BLaER1 (cell line): ENCODE data around the gene ING1.

Experiments
- H3K27ac ChIP-seq: shearing (Covaris generic); formaldehyde crosslinking; 2 replicates; pipeline ENCODE4 v1.8.1; 2022
- H3K27me3 ChIP-seq: shearing (Covaris generic); formaldehyde crosslinking; 2 replicates; pipeline ENCODE4 v1.8.1; 2022
- H3K36me3 ChIP-seq: shearing (Covaris generic); formaldehyde crosslinking; 2 replicates; pipeline ENCODE4 v1.8.1; 2022
- H3K4me1 ChIP-seq: shearing (Covaris generic); formaldehyde crosslinking; 2 replicates; pipeline ENCODE4 v1.8.1; 2022
- H3K4me2 ChIP-seq: shearing (Covaris generic); formaldehyde crosslinking; 2 replicates; pipeline ENCODE4 v1.8.1; 2022
- H3K4me3 ChIP-seq: shearing (Covaris generic); formaldehyde crosslinking; 2 replicates; pipeline ENCODE4 v1.8.1; 2022
- H3K9ac ChIP-seq: shearing (Covaris generic); formaldehyde crosslinking; 2 replicates; pipeline ENCODE4 v1.8.1; 2022
- H3K9me3 ChIP-seq: shearing (Covaris generic); formaldehyde crosslinking; 2 replicates; pipeline ENCODE4 v1.8.1; 2022
- H4K20me1 ChIP-seq: shearing (Covaris generic); formaldehyde crosslinking; 2 replicates; pipeline ENCODE4 v1.8.1; 2022
- Cebpa-rat ChIP-seq: shearing (Covaris generic); IDR thresholded peaks from 2 replicates; pipeline ENCODE4 v1.8.1; 2022

Gene ING1

DNA sequence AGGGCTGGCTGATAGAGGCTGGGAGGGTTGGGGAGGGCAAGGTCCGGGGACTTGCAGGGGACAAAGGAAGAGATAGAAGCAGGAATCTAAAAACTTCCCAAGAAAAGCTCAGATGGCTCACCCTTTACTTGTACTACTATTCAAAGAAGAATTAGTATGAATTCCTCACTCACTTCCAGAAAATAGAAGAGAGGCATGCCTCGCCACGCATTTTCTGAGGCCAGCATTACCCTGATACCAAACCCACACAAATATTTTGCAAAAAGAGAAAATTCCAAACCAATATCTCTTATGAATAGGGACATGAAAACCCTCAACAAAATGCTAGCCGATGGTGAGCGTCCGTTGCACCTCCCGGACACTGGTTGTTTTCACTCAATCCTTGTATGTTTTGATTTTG lies 54.0 kb downstream of the ING1 start:
- TF ChIP-seq Cebpa-rat: no peak
- H3K36me3 ChIP-seq: no peaks in the 10 kb centered on the region
- H3K9me3 ChIP-seq: peaks cover 14% of the 10 kb centered on the region
- H4K20me1 ChIP-seq: no peaks in the 10 kb centered on the region
- H3K9ac ChIP-seq: no peak overlapping the region
- no peak overlapping the region for H3K27ac ChIP-seq
- no peak overlapping the region for H3K4me3 ChIP-seq
- no peaks in the 10 kb centered on the region for H3K27me3 ChIP-seq
- peaks cover 21% of the 10 kb centered on the region for H3K4me1 ChIP-seq
- no peak overlapping the region for H3K4me2 ChIP-seq

GRCh38 chr13:110769097-110769496 lies 55.6 kb downstream of the ING1 start:
- H4K20me1 ChIP-seq: no peaks in the 10 kb centered on the region
- no peak for TF ChIP-seq Cebpa-rat
- H3K4me3 ChIP-seq: no peak overlapping the region
- H3K4me2 ChIP-seq: no peak overlapping the region
- no peak overlapping the region for H3K9ac ChIP-seq
- H3K27ac ChIP-seq: no peak overlapping the region
- no peaks in the 10 kb centered on the region for H3K27me3 ChIP-seq
- peaks cover under 1% of the 10 kb centered on the region; the same call in 1 of the 2 replicates for H3K9me3 ChIP-seq
- peaks cover 23% of the 10 kb centered on the region for H3K4me1 ChIP-seq
- no peaks in the 10 kb centered on the region for H3K36me3 ChIP-seq

GRCh38 chr13:110770678-110771077 lies 57.2 kb downstream of the ING1 start:
- no peaks in the 10 kb centered on the region for H3K9me3 ChIP-seq
- H4K20me1 ChIP-seq: no peaks in the 10 kb centered on the region
- peak overlapping the region; percentile 66 for H3K4me2 ChIP-seq
- no peak overlapping the region for H3K27ac ChIP-seq
- H3K27me3 ChIP-seq: no peaks in the 10 kb centered on the region
- H3K4me1 ChIP-seq: peaks cover 30% of the 10 kb centered on the region
- TF ChIP-seq Cebpa-rat: no peak
- H3K36me3 ChIP-seq: no peaks in the 10 kb centered on the region
- no peak overlapping the region for H3K4me3 ChIP-seq
- no peak overlapping the region for H3K9ac ChIP-seq

DNA sequence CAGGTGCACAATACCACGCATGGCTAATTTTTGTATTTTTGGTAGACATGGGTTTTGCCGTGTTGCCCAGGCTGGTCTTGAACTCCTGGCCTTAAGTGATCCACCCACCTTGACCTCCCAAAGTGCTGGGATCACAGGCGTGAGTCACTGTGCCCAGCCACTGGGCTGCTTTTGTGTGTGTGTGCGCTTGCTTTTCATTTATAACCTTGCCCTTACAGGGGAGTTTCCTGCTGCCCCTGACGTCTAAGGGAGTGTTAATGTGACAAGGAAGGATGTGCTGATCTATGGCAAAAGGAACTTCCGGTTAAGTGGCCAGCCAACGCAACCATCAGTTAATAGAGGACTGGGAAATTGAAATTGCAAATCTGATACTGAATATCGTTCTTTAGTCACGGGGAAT lies 57.7 kb downstream of the ING1 start:
- H3K4me2 ChIP-seq: peak overlapping the region; percentile 66
- H3K27ac ChIP-seq: no peak overlapping the region
- peaks cover 33% of the 10 kb centered on the region for H3K4me1 ChIP-seq
- no peaks in the 10 kb centered on the region for H3K9me3 ChIP-seq
- no peak overlapping the region for H3K9ac ChIP-seq
- TF ChIP-seq Cebpa-rat: no peak
- no peak overlapping the region for H3K4me3 ChIP-seq
- no peaks in the 10 kb centered on the region for H3K36me3 ChIP-seq
- no peaks in the 10 kb centered on the region for H3K27me3 ChIP-seq
- no peaks in the 10 kb centered on the region for H4K20me1 ChIP-seq

GRCh38 chr13:110772091-110772984 lies 58.8 kb downstream of the ING1 start:
- H3K27me3 ChIP-seq: no peaks in the 10 kb centered on the region
- H3K4me3 ChIP-seq: no peak overlapping the region
- peak overlapping the region; percentile 66 for H3K4me2 ChIP-seq
- H3K27ac ChIP-seq: no peak overlapping the region
- peaks cover 33% of the 10 kb centered on the region for H3K4me1 ChIP-seq
- no peaks in the 10 kb centered on the region for H3K9me3 ChIP-seq
- TF ChIP-seq Cebpa-rat: no peak
- H4K20me1 ChIP-seq: no peaks in the 10 kb centered on the region
- no peak overlapping the region for H3K9ac ChIP-seq
- no peaks in the 10 kb centered on the region for H3K36me3 ChIP-seq
